Fibroblast of pulmonary artery (primary cell): ENCODE results near the gene NUDCD3.

ENCODE experiments used
- DNase-seq: peaks from one replicate; pipeline ENCODE4 v3.0.0-alpha.2; 2010; ENCODE audit warnings: low read depth
- H3K4me3 ChIP-seq: replicated peaks from 2 replicates; pipeline ENCODE4 v1.5.1; 2011; ENCODE audit warnings: low read depth, mild to moderate bottlenecking, control low read depth, low read length, moderate library complexity
- CTCF ChIP-seq: IDR thresholded peaks from 2 replicates; pipeline ENCODE4 v1.5.1; 2011; ENCODE audit warnings: mild to moderate bottlenecking, control low read depth, low read length, inconsistent platforms; ENCODE audit errors: missing control alignments

Gene NUDCD3

DNA sequence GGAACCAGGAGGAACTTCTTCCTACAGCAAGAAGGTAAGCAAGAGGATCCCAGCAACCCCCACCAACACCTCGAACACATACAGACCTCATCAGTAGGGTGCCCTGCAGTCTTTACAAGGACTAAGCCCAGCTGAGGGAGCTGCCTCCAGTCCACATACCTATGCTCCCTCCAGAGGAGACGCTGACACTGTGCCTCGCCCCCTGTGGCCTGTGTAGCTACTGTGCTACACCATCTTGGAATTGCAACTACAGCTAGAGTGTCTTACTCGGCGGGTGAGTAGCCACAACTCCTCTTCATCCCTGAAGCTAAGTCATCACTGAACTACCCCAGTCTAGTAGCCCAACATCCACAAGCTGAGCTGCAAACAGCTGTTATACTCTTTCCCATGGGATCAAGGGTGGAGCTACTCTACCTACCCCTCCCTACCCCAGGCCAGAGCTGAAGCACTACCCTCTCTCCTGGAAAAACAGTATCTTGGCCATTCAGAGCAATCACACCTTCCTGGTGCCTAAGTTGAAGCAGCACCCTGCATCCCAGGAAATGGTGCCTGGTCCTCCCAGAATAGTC, 122.9 kb downstream of the NUDCD3 start:
- H3K4me3 ChIP-seq: no peak overlapping the region
- DNase-seq: no peak
- TF ChIP-seq CTCF: no peak

- DNase-seq: no peak
- TF ChIP-seq CTCF: no peak
Measured at GRCh38 chr7:44366986-44367385, 123.5 kb downstream of the NUDCD3 start.

DNA sequence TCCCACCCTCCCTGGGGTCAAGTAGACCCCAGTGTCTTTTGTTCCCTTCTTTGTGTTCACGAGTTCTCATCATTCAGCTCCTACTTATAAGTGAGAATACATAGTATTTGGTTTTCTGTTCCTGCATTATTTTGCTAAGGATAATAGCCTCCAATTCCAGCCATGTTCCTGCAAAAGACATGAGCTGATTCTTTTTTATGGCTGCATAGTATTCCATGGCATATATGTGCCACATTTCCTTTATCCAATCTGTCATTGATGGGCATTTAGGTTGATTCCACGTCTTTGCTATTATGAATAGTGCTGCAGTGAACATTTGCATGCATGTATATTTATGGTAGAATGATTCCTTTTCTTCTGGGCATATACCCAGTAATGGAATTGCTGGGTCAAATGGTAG, 136.8 kb downstream of the NUDCD3 start:
- H3K4me3 ChIP-seq: no peak overlapping the region
- DNase-seq: no peak
- no peak for TF ChIP-seq CTCF

More at GRCh38 chr7:44366986-44367385, 123.5 kb downstream of the NUDCD3 start:
- no peak overlapping the region for H3K4me3 ChIP-seq

GRCh38 chr7:44348851-44349781, 141.3 kb downstream of the NUDCD3 start:
- no peak overlapping the region for H3K4me3 ChIP-seq
- DNase-seq: no peak
- peak; percentile 14 for TF ChIP-seq CTCF

DNA sequence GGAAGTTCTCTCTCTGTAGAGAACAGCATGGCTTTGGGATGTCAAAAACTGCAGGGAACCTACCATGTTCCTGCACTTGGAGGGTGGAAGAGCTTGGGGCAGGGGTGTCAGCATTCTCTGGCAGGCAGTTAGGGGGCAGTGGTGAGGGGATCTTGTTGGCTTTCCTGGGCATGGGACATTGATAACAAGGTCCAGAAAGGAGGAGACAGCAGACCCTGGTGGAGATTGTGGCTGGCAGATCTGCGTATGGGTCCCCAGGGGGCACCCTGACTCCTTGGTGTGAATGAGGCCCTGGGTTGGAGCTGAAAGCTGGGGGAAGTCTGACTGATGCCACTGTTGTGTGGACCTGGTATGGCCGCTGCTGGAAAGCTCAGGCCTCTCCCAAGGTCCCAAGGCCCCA, 142.2 kb downstream of the NUDCD3 start:
- DNase-seq: peak; percentile 62
- no peak overlapping the region for H3K4me3 ChIP-seq
- TF ChIP-seq CTCF: peak; percentile 59

- no peak for TF ChIP-seq CTCF
- DNase-seq: no peak
Measured at GRCh38 chr7:44347546-44348114, 142.8 kb downstream of the NUDCD3 start.

More at GRCh38 chr7:44347546-44348114, 142.8 kb downstream of the NUDCD3 start:
- no peak overlapping the region for H3K4me3 ChIP-seq
